ENCODE measurements around the gene WDR45B. TPM values are rescaled to one million over a fixed set of nuclear protein-coding genes. Genes with fewer than 3 reads are reported as not detected.

WDR45B gene
- total RNA-seq, 4 donors from 2014 or later, result 57.3 to 81.4 (median 74.4) TPM

GRCh38 chr17:82569621-82570020, 78.6 kb downstream of the WDR45B start:
- DNase-seq (ENCODE audit: extremely low spot score), result no peak
- Histone ChIP-seq H3K27me3 (no peaks in the 10 kb centered on the region), H3K9me3 (no peaks in the 10 kb centered on the region), H3K27ac (replicated peaks in 1 of 4) (no peak overlapping the region), H3K4me1 (peaks cover 20 to 32% (median 25%) of the 10 kb centered on the region in 4 donors), H3K4me3 (no peak overlapping the region), H3K36me3 (peaks cover 8 to 93% (median 77%) of the 10 kb centered on the region in 4 donors)
- WGBS, result 79% methylated on average over 11 of the region's 11 CpGs
- TF ChIP-seq POLR2AphosphoS5 (IDR thresholded peaks at IDR 0.05), result no peak
- no peak for TF ChIP-seq EP300 (IDR thresholded peaks at IDR 0.05)
- no peak for TF ChIP-seq CTCF (IDR thresholded peaks at IDR 0.05)
- no peak for TF ChIP-seq POLR2A (IDR thresholded peaks at IDR 0.05; ENCODE audit: low read depth)
- intact Hi-C loops (cut with DNase I), result no loop called here

GRCh38 chr17:82568997-82569393, 79.2 kb downstream of the WDR45B start:
- no peak for TF ChIP-seq EP300 (IDR thresholded peaks at IDR 0.05)
- TF ChIP-seq POLR2AphosphoS5 (IDR thresholded peaks at IDR 0.05), result no peak
- TF ChIP-seq CTCF (IDR thresholded peaks at IDR 0.05), result no peak
- TF ChIP-seq POLR2A (IDR thresholded peaks at IDR 0.05; ENCODE audit: low read depth), result no peak
- DNase-seq (ENCODE audit: extremely low spot score), result no peak
- H3K9me3 ChIP-seq, result no peaks in the 10 kb centered on the region
- WGBS, result 91% methylated on average over 10 of the region's 10 CpGs
- no peak overlapping the region for H3K4me3 ChIP-seq
- H3K36me3 ChIP-seq, result peaks cover 8 to 93% (median 75%) of the 10 kb centered on the region in 4 donors
- H3K27me3 ChIP-seq, result no peaks in the 10 kb centered on the region
- H3K27ac ChIP-seq (replicated peaks in 1 of 4), result no peak overlapping the region
- intact Hi-C loops (cut with DNase I), result no loop called here
- H3K4me1 ChIP-seq, result peaks cover 20 to 32% (median 26%) of the 10 kb centered on the region in 4 donors

- Histone ChIP-seq H3K36me3 (peaks cover 6 to 80% (median 58%) of the 10 kb centered on the region in 4 donors), H3K9me3 (no peaks in the 10 kb centered on the region), H3K4me3 (no peak overlapping the region), H3K27me3 (no peaks in the 10 kb centered on the region), H3K27ac (replicated peaks in 1 of 4) (no peak overlapping the region), H3K4me1 (peaks cover 29 to 44% (median 32%) of the 10 kb centered on the region in 4 donors)
- TF ChIP-seq POLR2A (IDR thresholded peaks at IDR 0.05; ENCODE audit: low read depth) (no peak), CTCF (IDR thresholded peaks at IDR 0.05) (no peak), POLR2AphosphoS5 (IDR thresholded peaks at IDR 0.05) (no peak), EP300 (IDR thresholded peaks at IDR 0.05) (no peak)
- WGBS, result 92% methylated on average over 15 of the region's 15 CpGs
- intact Hi-C loops (cut with DNase I), result no loop called here
- DNase-seq (ENCODE audit: extremely low spot score), result no peak
Measured at GRCh38 chr17:82567286-82567685, 81.0 kb downstream of the WDR45B start.

- intact Hi-C loops (cut with DNase I), result no loop called here
Measured at GRCh38 chr17:82566129-82566960, 81.9 kb downstream of the WDR45B start.

More at GRCh38 chr17:82566129-82566960, 81.9 kb downstream of the WDR45B start:
- H3K27me3 ChIP-seq, result no peaks in the 10 kb centered on the region
- no peaks in the 10 kb centered on the region for H3K9me3 ChIP-seq
- peaks cover 0 to 71% (median 49%) of the 10 kb centered on the region in 4 donors for H3K36me3 ChIP-seq
- H3K4me1 ChIP-seq, result peaks cover 35 to 54% (median 40%) of the 10 kb centered on the region in 4 donors
- TF ChIP-seq POLR2A (IDR thresholded peaks at IDR 0.05; ENCODE audit: low read depth) (no peak), CTCF (IDR thresholded peaks at IDR 0.05) (no peak), EP300 (IDR thresholded peaks at IDR 0.05) (no peak), POLR2AphosphoS5 (IDR thresholded peaks at IDR 0.05) (no peak)
- no peak overlapping the region for H3K27ac ChIP-seq (replicated peaks in 1 of 4)
- DNase-seq (ENCODE audit: extremely low spot score), result no peak
- 86% methylated on average over 17 of the region's 18 CpGs for WGBS
- no peak overlapping the region for H3K4me3 ChIP-seq

Measured in esophagus muscularis mucosa (tissue), 4 donors.